RWPE2 (cell line): Measurements from ENCODE around the gene PRDM12.

Source experiments
- ATAC-seq: fragments of 200-7000 bp; cut with Tn5 transposase; 3 replicates; pipeline ENCODE4 v1.9.1; 2021; ENCODE audit warnings: low read depth
- DNase-seq: peaks from one replicate; pipeline ENCODE4 v3.0.0-alpha.2; 2020; ENCODE audit warnings: low spot score
- H3K27ac ChIP-seq: fragments of 450-650 bp; 2 replicates; pipeline ENCODE4 v1.5.1; 2017; ENCODE audit warnings: mild to moderate bottlenecking; ENCODE audit not compliant: poor library complexity, severe bottlenecking
- H3K27me3 ChIP-seq: fragments of 250-450 bp; sonication (Bioruptor Pico); 2 replicates; pipeline ENCODE4 v1.5.1; 2021; ENCODE audit warnings: mild to moderate bottlenecking, moderate library complexity; ENCODE audit not compliant: insufficient read depth, poor library complexity, severe bottlenecking
- H3K36me3 ChIP-seq: fragments of 250-450 bp; sonication (Bioruptor Pico); 2 replicates; pipeline ENCODE4 v1.5.1; 2020; ENCODE audit warnings: low read depth, mild to moderate bottlenecking, moderate library complexity
- H3K4me1 ChIP-seq: fragments of 250-450 bp; sonication (Bioruptor Pico); 2 replicates; pipeline ENCODE4 v1.5.1; 2021; ENCODE audit warnings: mild to moderate bottlenecking, moderate library complexity; ENCODE audit not compliant: insufficient read depth, poor library complexity, severe bottlenecking
- H3K4me3 ChIP-seq: fragments of 250-450 bp; sonication (Bioruptor Pico); 2 replicates; pipeline ENCODE4 v1.5.1; 2021; ENCODE audit warnings: mild to moderate bottlenecking, moderate library complexity; ENCODE audit not compliant: severe bottlenecking
- H3K9me3 ChIP-seq: fragments of 250-450 bp; sonication (Bioruptor Pico); 2 replicates; pipeline ENCODE4 v1.5.1; 2021; ENCODE audit warnings: mild to moderate bottlenecking, moderate library complexity; ENCODE audit not compliant: severe bottlenecking
- CTCF ChIP-seq: fragments of 450-650 bp; IDR thresholded peaks from one replicate; pipeline ENCODE4 v1.5.1; 2017; ENCODE audit warnings: mild to moderate bottlenecking, moderate library complexity; ENCODE audit not compliant: poor library complexity, severe bottlenecking

Gene PRDM12

GRCh38 chr9:130630071-130630450 lies 34.3 kb upstream of the PRDM12 start:
- no peak overlapping the region for H3K27ac ChIP-seq
- H3K4me3 ChIP-seq: no peak overlapping the region
- H3K36me3 ChIP-seq: peaks cover 85% of the 10 kb centered on the region
- H3K9me3 ChIP-seq: no peaks in the 10 kb centered on the region
- TF ChIP-seq CTCF: no peak
- H3K27me3 ChIP-seq: no peaks in the 10 kb centered on the region
- no peaks in the 10 kb centered on the region for H3K4me1 ChIP-seq
- DNase-seq: no peak
- no peak for ATAC-seq

- no peak for TF ChIP-seq CTCF
- H3K36me3 ChIP-seq: peaks cover 83% of the 10 kb centered on the region
- H3K4me3 ChIP-seq: no peak overlapping the region
- DNase-seq (no peak), ATAC-seq (no peak)
- H3K27me3 ChIP-seq: no peaks in the 10 kb centered on the region
- H3K9me3 ChIP-seq: no peaks in the 10 kb centered on the region
- H3K4me1 ChIP-seq: no peaks in the 10 kb centered on the region
- no peak overlapping the region for H3K27ac ChIP-seq
Observed at GRCh38 chr9:130630506-130631330, 33.7 kb upstream of the PRDM12 start.

GRCh38 chr9:130631331-130632080 lies 32.9 kb upstream of the PRDM12 start:
- no peak for TF ChIP-seq CTCF
- Histone ChIP-seq H3K4me1 (no peaks in the 10 kb centered on the region), H3K4me3 (no peak overlapping the region), H3K27me3 (no peaks in the 10 kb centered on the region), H3K27ac (no peak overlapping the region), H3K9me3 (no peaks in the 10 kb centered on the region), H3K36me3 (peaks cover 84% of the 10 kb centered on the region)
- ATAC-seq (no peak), DNase-seq (no peak)

- ATAC-seq (no peak), DNase-seq (no peak)
- Histone ChIP-seq H3K9me3 (no peaks in the 10 kb centered on the region), H3K27me3 (no peaks in the 10 kb centered on the region), H3K4me3 (no peak overlapping the region), H3K4me1 (no peaks in the 10 kb centered on the region), H3K36me3 (peaks cover 86% of the 10 kb centered on the region), H3K27ac (no peak overlapping the region)
- no peak for TF ChIP-seq CTCF
Observed at GRCh38 chr9:130632081-130632710, 32.2 kb upstream of the PRDM12 start.
